ENCODE data around the gene RPL18.

RPL18 gene

GRCh38 chr19:48630296-48631063 lies 11.5 kb upstream of the RPL18 start:
- no peak for DNase-seq (ENCODE audit: low read depth)

- no peak for DNase-seq (ENCODE audit: low read depth)
Measured at GRCh38 chr19:48629599-48630295, 10.8 kb upstream of the RPL18 start.

DNA sequence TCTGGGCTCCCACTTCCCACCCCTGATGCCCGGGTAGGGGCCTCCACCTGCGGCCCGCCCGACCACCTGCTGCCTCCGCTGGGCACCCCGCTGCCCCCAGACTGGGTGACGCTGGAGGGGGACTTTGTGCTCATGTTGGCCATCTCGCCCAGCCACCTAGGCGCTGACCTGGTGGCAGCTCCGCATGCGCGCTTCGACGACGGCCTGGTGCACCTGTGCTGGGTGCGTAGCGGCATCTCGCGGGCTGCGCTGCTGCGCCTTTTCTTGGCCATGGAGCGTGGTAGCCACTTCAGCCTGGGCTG lies 10.3 kb upstream of the RPL18 start:
- DNase-seq (ENCODE audit: low read depth), result no peak

GRCh38 chr19:48628486-48629296 lies 9.7 kb upstream of the RPL18 start:
- no peak for DNase-seq (ENCODE audit: low read depth)

DNA sequence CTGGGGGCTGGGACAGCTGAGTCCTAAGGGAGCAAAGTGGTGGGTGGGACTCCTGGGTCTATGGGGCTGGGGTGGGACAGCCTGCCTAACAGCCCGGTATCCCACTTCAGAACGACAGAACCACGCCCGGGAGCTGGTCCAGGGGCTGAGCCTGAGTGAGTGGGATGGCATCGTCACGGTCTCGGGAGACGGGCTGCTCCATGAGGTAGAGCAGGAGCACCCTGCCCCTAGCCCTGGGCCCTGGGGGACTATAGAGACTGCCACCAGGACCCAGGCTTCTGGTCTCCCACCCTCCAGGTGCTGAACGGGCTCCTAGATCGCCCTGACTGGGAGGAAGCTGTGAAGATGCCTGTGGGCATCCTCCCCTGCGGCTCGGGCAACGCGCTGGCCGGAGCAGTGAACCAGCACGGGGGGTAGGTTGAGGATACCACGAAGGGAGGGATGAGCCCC lies 8.9 kb upstream of the RPL18 start:
- DNase-seq (ENCODE audit: low read depth), result no peak

- DNase-seq (ENCODE audit: low read depth), result no peak
Measured at GRCh38 chr19:48627201-48627864, 8.4 kb upstream of the RPL18 start.

DNA sequence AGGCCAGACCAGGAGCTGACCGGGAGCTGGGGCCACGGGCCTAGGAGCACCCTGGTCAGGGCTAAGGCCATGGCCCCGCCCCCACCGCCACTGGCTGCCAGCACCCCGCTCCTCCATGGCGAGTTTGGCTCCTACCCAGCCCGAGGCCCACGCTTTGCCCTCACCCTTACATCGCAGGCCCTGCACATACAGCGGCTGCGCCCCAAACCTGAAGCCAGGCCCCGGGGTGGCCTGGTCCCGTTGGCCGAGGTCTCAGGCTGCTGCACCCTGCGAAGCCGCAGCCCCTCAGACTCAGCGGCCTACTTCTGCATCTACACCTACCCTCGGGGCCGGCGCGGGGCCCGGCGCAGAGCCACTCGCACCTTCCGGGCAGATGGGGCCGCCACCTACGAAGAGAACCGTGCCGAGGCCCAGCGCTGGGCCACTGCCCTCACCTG lies 6.9 kb upstream of the RPL18 start:
- no peak for DNase-seq (ENCODE audit: low read depth)

GRCh38 chr19:48624791-48625723 lies 6.1 kb upstream of the RPL18 start:
- DNase-seq (ENCODE audit: low read depth), result no peak

- DNase-seq (ENCODE audit: low read depth), result peak; percentile 98
Measured at GRCh38 chr19:48624067-48624594, 5.2 kb upstream of the RPL18 start.

- DNase-seq (ENCODE audit: low read depth), result no peak
Measured at GRCh38 chr19:48623556-48624066, 4.6 kb upstream of the RPL18 start.

DNA sequence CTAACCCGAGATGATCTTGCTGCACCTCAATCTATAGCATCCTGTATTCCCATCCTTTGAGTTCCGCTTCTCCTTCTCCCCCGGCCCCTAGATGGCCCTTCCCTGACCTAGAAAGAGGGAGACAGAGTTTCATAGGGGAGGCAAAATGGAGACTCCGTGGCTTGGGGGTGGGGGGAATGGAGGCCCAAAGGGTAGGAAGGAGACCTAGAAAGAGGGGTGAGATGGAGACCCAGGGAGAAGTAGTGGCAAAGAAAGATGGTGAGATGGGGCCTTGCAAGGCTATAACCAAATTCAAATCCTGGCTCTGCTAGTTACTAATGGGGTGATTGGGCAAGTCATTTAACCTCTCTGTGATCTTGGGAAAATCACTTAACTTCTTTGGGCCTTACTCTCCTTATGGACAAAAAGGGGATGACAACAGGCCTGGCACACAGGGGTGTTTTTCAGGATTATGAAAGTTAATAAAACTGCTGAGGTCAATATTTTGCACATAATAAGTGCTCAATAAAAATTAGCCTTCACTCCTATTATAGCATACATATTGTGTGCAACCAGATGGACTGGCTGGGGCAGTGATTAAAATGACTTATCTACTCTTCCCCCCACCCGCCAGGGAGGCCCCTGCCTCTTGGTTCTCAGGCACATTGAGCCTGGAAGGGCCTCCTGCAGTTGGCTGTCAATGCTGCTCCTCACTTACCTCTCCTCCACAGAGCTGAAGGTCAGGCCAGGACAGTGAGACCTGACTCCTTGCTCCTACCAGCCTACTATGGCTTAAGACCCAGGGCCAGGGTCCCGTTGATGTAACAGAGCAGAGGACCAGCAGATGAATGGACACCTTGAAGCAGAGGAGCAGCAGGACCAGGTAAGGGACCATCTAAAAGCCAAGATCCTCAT lies 961 bp upstream of the RPL18 start:
- DNase-seq (ENCODE audit: low read depth), result no peak

GRCh38 chr19:48618278-48618915 lies 581 bp downstream of the RPL18 start:
- DNase-seq (ENCODE audit: low read depth), result no peak

GRCh38 chr19:48617146-48617937 lies 1.6 kb downstream of the RPL18 start:
- DNase-seq (ENCODE audit: low read depth), result no peak

DNA sequence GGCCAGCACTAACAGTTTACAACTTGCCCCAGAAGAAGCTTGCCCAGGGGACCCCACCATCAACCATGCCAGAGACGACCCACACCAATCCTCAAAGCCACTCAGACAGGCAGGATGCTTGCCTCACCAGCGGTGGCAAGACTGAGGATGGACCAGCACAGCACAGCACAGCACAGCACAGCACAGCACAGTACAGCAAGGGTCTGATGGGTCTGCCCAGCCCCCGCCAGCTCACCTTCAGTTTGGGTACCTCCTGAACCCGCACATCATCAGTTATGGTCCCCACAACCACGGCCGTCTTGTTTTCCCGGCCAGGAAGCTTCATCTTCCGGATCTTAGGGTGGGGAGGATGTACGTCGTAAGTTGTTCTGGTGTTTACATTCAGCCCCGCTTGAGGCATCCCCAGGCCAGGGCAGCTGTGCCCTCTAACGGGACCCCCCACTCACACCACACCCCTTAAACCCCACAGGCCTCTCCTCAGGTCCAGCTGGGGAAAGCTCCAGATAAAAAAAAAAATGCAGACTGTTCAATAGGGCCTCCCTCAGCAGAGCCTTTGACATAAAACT lies 2.4 kb downstream of the RPL18 start:
- no peak for DNase-seq (ENCODE audit: low read depth)

DNA sequence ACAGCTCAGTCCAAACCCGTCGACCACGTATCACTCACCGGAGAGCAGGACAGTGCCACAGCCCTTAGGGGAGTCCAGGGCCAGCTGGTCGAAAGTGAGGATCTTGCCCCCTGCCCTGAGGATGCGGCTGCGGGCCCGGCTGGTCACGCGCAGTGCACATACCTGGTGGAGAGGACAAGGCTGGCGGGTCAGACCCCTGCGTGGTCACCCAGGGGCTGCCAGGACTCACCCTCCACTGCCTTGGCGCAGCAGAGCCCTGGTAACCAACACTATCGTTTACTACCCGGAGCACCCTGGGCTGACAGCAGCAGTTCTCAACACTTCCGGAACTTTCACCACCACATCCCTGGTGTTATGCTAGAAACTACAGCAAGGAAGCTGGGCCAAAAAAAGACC lies 2.9 kb downstream of the RPL18 start:
- DNase-seq (ENCODE audit: low read depth), result no peak

DNA sequence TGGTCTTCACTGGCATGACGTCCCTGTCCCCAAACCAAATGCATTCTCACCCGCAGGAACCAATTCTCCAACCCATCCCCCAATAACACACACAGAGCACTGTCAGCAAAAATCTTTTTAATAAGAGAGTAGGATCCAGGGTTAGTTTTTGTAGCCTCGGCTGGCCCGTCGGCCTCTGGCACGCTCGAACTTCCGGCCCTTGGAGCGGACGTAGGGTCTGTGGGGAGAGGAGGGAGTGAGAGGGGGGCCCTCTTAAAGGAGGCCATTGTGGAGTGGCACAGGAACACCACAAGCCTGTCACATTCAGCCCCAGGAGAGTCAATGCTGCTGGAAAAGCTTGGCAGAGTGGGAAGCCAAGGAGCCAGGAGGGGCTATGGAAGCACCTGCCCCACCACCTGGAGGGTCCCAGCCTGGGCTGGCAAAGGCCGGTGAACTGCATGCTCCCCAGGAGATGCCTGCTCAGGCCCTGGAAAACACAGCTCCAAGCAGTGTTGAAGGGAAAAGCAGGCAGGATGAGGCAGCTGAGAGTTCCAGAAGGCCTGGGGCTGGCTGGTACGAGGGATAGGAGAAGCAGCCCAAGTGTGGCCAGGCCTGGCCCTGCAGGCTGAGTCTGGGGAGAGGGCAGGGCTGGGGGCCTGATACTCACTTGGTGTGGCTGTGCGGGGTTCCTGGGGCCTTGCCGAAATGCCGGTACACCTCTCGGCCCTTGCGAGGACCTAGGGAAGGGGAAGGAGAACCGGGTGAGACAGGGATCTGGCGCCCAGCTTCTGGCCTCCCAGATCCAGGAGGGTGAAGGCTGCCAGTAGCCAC lies 3.5 kb downstream of the RPL18 start:
- no peak for DNase-seq (ENCODE audit: low read depth)
